ENCODE data around the gene MYL10. TPM values are rescaled to one million over a fixed set of nuclear protein-coding genes. Genes with fewer than 3 reads are reported as not detected.

The MYL10 gene
- polyA plus RNA-seq, 1 donor from 2014 or later = not detected

- Histone ChIP-seq H3K27me3 (ENCODE audit: insufficient read depth, low read depth, low read length) (no peaks in the 10 kb centered on the region), H3F3A (ENCODE audit: insufficient read depth, low read length, poor library complexity, severe bottlenecking) (no peaks in the 10 kb centered on the region), H3K27ac (ENCODE audit: low read length) (no peak overlapping the region), H3K9me2 (ENCODE audit: insufficient read depth, low read length) (no peaks in the 10 kb centered on the region), H4K20me1 (ENCODE audit: insufficient read depth) (no peaks in the 10 kb centered on the region), H2AFZ (ENCODE audit: low read depth, low read length) (no peak overlapping the region), H3K36me3 (ENCODE audit: insufficient read depth, low read length) (no peaks in the 10 kb centered on the region), H3K79me2 (replicated peaks; ENCODE audit: insufficient read depth, low read length) (no peaks in the 10 kb centered on the region), H3K4me2 (ENCODE audit: low read length) (no peak overlapping the region), H3K4me3 (ENCODE audit: low read length) (no peak overlapping the region), H3K9me3 (ENCODE audit: low read length) (no peaks in the 10 kb centered on the region), H3K9ac (ENCODE audit: low read length) (no peak overlapping the region)
- TF ChIP-seq POLR2AphosphoS5 (IDR thresholded peaks at IDR 0.05) = no peak
- no peak for TF ChIP-seq TAF1 (IDR thresholded peaks at IDR 0.05; ENCODE audit: low read depth)
- no peak for TF ChIP-seq EP300 (conservative IDR thresholded peaks at IDR 0.05; ENCODE audit: poor library complexity, severe bottlenecking)
- TF ChIP-seq, protein P1, sequence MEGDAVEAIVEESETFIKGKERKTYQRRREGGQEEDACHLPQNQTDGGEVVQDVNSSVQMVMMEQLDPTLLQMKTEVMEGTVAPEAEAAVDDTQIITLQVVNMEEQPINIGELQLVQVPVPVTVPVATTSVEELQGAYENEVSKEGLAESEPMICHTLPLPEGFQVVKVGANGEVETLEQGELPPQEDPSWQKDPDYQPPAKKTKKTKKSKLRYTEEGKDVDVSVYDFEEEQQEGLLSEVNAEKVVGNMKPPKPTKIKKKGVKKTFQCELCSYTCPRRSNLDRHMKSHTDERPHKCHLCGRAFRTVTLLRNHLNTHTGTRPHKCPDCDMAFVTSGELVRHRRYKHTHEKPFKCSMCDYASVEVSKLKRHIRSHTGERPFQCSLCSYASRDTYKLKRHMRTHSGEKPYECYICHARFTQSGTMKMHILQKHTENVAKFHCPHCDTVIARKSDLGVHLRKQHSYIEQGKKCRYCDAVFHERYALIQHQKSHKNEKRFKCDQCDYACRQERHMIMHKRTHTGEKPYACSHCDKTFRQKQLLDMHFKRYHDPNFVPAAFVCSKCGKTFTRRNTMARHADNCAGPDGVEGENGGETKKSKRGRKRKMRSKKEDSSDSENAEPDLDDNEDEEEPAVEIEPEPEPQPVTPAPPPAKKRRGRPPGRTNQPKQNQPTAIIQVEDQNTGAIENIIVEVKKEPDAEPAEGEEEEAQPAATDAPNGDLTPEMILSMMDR (IDR thresholded peaks at IDR 0.05; ENCODE audit: poor library complexity, severe bottlenecking) = no peak
- no peak for TF ChIP-seq EZH2 (IDR thresholded peaks at IDR 0.05; ENCODE audit: borderline replicate concordance, insufficient read depth, low read length, poor library complexity, severe bottlenecking)
- no peak for TF ChIP-seq MXI1 (conservative IDR thresholded peaks at IDR 0.05; ENCODE audit: poor library complexity, severe bottlenecking)
- no peak for TF ChIP-seq RAD21 (conservative IDR thresholded peaks at IDR 0.05)
- no peak for TF ChIP-seq SMC3 (conservative IDR thresholded peaks at IDR 0.05; ENCODE audit: poor library complexity)
- no peak for TF ChIP-seq REST (IDR thresholded peaks at IDR 0.05; ENCODE audit: borderline replicate concordance)
Observed at GRCh38 chr7:101597941-101598340, 31.2 kb downstream of the MYL10 start.

- H3K4me3 ChIP-seq (ENCODE audit: low read length) = no peak overlapping the region
- H3K36me3 ChIP-seq (ENCODE audit: insufficient read depth, low read length) = no peaks in the 10 kb centered on the region
- H3K27me3 ChIP-seq (ENCODE audit: insufficient read depth, low read depth, low read length) = no peaks in the 10 kb centered on the region
- no peaks in the 10 kb centered on the region for H3K9me3 ChIP-seq (ENCODE audit: low read length)
- H2AFZ ChIP-seq (ENCODE audit: low read depth, low read length) = no peak overlapping the region
- no peak overlapping the region for H3K27ac ChIP-seq (ENCODE audit: low read length)
- H3F3A ChIP-seq (ENCODE audit: insufficient read depth, low read length, poor library complexity, severe bottlenecking) = no peaks in the 10 kb centered on the region
- no peaks in the 10 kb centered on the region for H3K79me2 ChIP-seq (replicated peaks; ENCODE audit: insufficient read depth, low read length)
- no peak overlapping the region for H3K4me2 ChIP-seq (ENCODE audit: low read length)
- TF ChIP-seq RAD21 (conservative IDR thresholded peaks at IDR 0.05) = no peak
- TF ChIP-seq REST (IDR thresholded peaks at IDR 0.05; ENCODE audit: borderline replicate concordance) = no peak
- no peak overlapping the region for H3K9ac ChIP-seq (ENCODE audit: low read length)
- H3K9me2 ChIP-seq (ENCODE audit: insufficient read depth, low read length) = no peaks in the 10 kb centered on the region
- H4K20me1 ChIP-seq (ENCODE audit: insufficient read depth) = no peaks in the 10 kb centered on the region
Observed at GRCh38 chr7:101596898-101597297, 32.2 kb downstream of the MYL10 start.

Data from neural cell (in vitro differentiated cells).